Measurements from ENCODE around the gene APOL1. TPM values are rescaled to one million over a fixed set of nuclear protein-coding genes. Genes with fewer than 3 reads are reported as not detected.

Gene APOL1
- total RNA-seq, 2 donors from 2014 or later = 19.6 to 22.9 TPM

- Histone ChIP-seq H3K27me3 (replicated peaks; ENCODE audit: insufficient read depth) (no peaks in the 10 kb centered on the region), H3K4me3 (no peak overlapping the region), H3K36me3 (peaks cover 33 to 71% of the 10 kb centered on the region in 2 donors), H3K4me1 (replicated peaks) (no peaks in the 10 kb centered on the region), H3K9me3 (no peaks in the 10 kb centered on the region), H3K27ac (no peak overlapping the region)
- WGBS = 94% methylated on average over 14 of the region's 14 CpGs
- intact Hi-C loops (cut with DNase I) = no loop called here
- DNase-seq (ENCODE audit: low spot score) = no peak
- no peak for TF ChIP-seq CTCF (IDR thresholded peaks at IDR 0.05)
- TF ChIP-seq POLR2AphosphoS5 (IDR thresholded peaks at IDR 0.05) = no peak
- TF ChIP-seq POLR2A (IDR thresholded peaks at IDR 0.05) = no peak
These were observed 63.5 kb downstream of the APOL1 start for GRCh38 chr22:36316419-36316818.

Small RNA genes lying within 50 kb of the gene (microRNA-seq; reads per million reads assigned to microRNA genes)
- not detected for gene MIR6819

Small RNA genes lying within 50 kb of the gene (small RNA-seq; reads per million reads assigned to genes)
- 0 to 0.10 reads per million in 2 donors for gene MIR6819

Other genes with a start within 250 kb of the APOL1 start
- gene RBFOX2, start 224.3 kb upstream of the APOL1 start, total RNA-seq = 10 to 100 TPM; 59.8 to 79.4 TPM
- gene APOL3, start 92.4 kb upstream of the APOL1 start, total RNA-seq = 10 to 100 TPM; 18.8 to 32.2 TPM
- gene APOL4, start 51.3 kb upstream of the APOL1 start, total RNA-seq = 10 to 100 TPM; 13.6 to 25.5 TPM
- gene APOL2, start 13.6 kb upstream of the APOL1 start, total RNA-seq = 10 to 100 TPM; 35.2 to 64.1 TPM
- gene MYH9, start 134.8 kb downstream of the APOL1 start, total RNA-seq = 100 to 1,000 TPM; 295 to 329 TPM
- 100 to 1,000 TPM in 1 of 2 donors, 10 to 100 TPM in 1; 74.3 to 148 TPM for gene TXN2, start 228.5 kb downstream of the APOL1 start, total RNA-seq

All from prostate gland (tissue), 2 donors.